Suprapubic skin (tissue), 4 donors: Measurements from ENCODE around the gene PBLD. TPM values are rescaled to one million over a fixed set of nuclear protein-coding genes. Genes with fewer than 3 reads are reported as not detected.

ENCODE experiments used
- DNase-seq, 2 donors: peaks; one replicate each; pipeline ENCODE4 v3.0.0-alpha.2; 2019; ENCODE audit warnings: low spot score in 2 of 2
- H3K27ac ChIP-seq: fragments of 200-600 bp; sonication (generic); one replicate; pipeline ENCODE4 v1.5.1; 2019
- H3K27me3 ChIP-seq: fragments of 200-600 bp; sonication (generic); one replicate; pipeline ENCODE4 v1.5.1; 2019
- H3K36me3 ChIP-seq: fragments of 200-600 bp; sonication (generic); one replicate; pipeline ENCODE4 v1.5.1; 2019
- H3K4me1 ChIP-seq: fragments of 200-600 bp; sonication (generic); one replicate; pipeline ENCODE4 v1.5.1; 2019
- H3K4me3 ChIP-seq: fragments of 200-600 bp; sonication (generic); one replicate; pipeline ENCODE4 v1.5.1; 2019; ENCODE audit warnings: mild to moderate bottlenecking
- H3K9me3 ChIP-seq: fragments of 200-600 bp; sonication (generic); one replicate; pipeline ENCODE4 v1.5.1; 2019
- EP300 ChIP-seq: sonication (generic); formaldehyde crosslinking; IDR thresholded peaks from one replicate; pipeline ENCODE4 v1.6.1; 2017; ENCODE audit warnings: antibody characterized with exemption
- POLR2A ChIP-seq, 2 donors: fragments of 450-650 bp; IDR thresholded peaks; one replicate each; pipeline ENCODE4 v1.6.1; 2017; ENCODE audit warnings: antibody characterized with exemption in 2 of 2, mild to moderate bottlenecking in 2 of 2, moderate library complexity in 2 of 2
- POLR2AphosphoS5 ChIP-seq, 3 donors: sonication (generic); formaldehyde crosslinking; IDR thresholded peaks; one replicate each; pipeline ENCODE4 v1.6.1; 2017; ENCODE audit warnings: antibody characterized with exemption in 3 of 3
- WGBS: methylation state at CpG from one replicate; pipeline ENCODE4 v1.1.5; 2018; 5-methylcytosine and 5-hydroxymethylcytosine counted together
- total RNA-seq, 4 donors: library from RNA; depleted of rRNA; stranded (reverse); fragments of >200 nt; gene quantifications; one replicate each; pipeline ENCODE4 v1.1.0, GENCODE V29; 2016
- TF ChIP-seq, protein P1 (sequence below), 2 donors: fragments of 200-600 bp in 1 of 2; fragments of 450-650 bp in 1 of 2; sonication (generic) in 1 of 2; IDR thresholded peaks; one replicate each; pipeline ENCODE4 v1.5.1; 2016 to 2019; ENCODE audit warnings: antibody characterized with exemption in 2 of 2, mild to moderate bottlenecking in 1 of 2, moderate library complexity in 1 of 2

PBLD gene
- total RNA-seq, 4 donors from 2014 or later: 1.4 to 4.0 (median 2.8) TPM

DNA sequence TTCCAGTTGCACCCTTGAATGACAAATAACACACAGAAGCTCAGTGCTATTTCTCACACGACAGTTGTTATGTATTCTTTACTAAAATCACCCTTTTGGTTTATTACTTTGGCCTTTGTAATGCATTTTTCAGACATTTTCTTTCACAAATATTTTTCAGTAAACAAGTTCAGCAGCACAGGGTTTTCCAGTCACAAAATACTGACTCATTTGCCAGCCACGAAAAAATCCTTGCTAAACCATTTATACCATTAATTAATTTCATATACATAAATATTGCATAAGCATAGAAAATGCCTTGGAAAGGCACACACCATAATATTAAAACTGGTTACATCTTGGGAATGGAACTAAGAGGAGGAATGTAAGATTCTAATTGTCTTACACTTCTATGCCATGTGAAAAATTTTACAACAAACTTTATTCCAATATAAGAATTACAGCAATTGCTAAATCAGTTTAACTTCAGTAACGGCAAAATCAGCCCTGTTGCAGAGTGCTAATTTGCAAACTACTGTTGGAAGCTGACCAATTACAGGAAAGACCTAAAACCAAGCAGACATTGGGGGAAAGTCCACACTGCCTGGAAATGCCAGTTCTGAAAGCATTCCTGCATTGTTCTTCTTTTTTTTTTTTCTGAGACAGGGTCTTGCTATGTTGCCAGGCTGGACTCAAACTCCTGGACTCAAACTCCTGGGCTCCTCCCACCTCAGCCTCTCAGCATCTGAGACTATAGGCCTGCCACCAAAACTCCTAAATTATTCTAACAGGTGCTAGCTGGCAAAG is 31.6 kb upstream of the PBLD start:
- Histone ChIP-seq H3K27ac (no peak overlapping the region), H3K4me1 (no peaks in the 10 kb centered on the region), H3K4me3 (no peak overlapping the region), H3K27me3 (no peaks in the 10 kb centered on the region), H3K36me3 (peaks cover 49% of the 10 kb centered on the region), H3K9me3 (no peaks in the 10 kb centered on the region)
- TF ChIP-seq POLR2AphosphoS5 (IDR thresholded peaks at IDR 0.05) (no peak), EP300 (no peak)
- TF ChIP-seq, protein P1, sequence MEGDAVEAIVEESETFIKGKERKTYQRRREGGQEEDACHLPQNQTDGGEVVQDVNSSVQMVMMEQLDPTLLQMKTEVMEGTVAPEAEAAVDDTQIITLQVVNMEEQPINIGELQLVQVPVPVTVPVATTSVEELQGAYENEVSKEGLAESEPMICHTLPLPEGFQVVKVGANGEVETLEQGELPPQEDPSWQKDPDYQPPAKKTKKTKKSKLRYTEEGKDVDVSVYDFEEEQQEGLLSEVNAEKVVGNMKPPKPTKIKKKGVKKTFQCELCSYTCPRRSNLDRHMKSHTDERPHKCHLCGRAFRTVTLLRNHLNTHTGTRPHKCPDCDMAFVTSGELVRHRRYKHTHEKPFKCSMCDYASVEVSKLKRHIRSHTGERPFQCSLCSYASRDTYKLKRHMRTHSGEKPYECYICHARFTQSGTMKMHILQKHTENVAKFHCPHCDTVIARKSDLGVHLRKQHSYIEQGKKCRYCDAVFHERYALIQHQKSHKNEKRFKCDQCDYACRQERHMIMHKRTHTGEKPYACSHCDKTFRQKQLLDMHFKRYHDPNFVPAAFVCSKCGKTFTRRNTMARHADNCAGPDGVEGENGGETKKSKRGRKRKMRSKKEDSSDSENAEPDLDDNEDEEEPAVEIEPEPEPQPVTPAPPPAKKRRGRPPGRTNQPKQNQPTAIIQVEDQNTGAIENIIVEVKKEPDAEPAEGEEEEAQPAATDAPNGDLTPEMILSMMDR (IDR thresholded peaks at IDR 0.05): no peak
- WGBS: 66% methylated on average over 3 of the region's 3 CpGs
- no peak for DNase-seq

DNA sequence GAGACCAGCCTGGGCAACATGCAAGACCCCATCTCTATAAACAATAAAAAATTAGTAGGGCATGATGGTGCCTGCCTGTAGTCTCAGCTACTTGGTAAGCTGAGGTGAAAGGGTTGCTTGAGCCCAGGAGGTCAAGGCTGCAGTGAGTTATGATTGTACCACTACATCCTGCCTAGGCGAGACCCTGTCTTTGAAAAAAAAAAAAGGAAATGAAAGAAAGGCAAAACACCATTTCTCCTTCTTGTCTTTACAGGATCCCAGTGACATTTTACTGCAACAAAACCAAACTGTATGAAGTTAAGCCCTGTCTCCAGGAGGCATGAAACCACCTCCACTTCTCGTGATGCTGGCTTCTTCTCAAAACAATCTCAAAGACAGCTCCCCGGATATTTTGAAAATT is 29.9 kb upstream of the PBLD start:
- Histone ChIP-seq H3K9me3 (no peaks in the 10 kb centered on the region), H3K27me3 (no peaks in the 10 kb centered on the region), H3K27ac (no peak overlapping the region), H3K4me1 (no peaks in the 10 kb centered on the region), H3K36me3 (peaks cover 56% of the 10 kb centered on the region), H3K4me3 (no peak overlapping the region)
- DNase-seq: no peak
- WGBS: 91% methylated on average over 3 of the region's 3 CpGs
- TF ChIP-seq EP300 (no peak), POLR2AphosphoS5 (IDR thresholded peaks at IDR 0.05) (no peak), POLR2A (IDR thresholded peaks at IDR 0.05) (no peak)
- TF ChIP-seq, protein P1 (IDR thresholded peaks at IDR 0.05): no peak

DNA sequence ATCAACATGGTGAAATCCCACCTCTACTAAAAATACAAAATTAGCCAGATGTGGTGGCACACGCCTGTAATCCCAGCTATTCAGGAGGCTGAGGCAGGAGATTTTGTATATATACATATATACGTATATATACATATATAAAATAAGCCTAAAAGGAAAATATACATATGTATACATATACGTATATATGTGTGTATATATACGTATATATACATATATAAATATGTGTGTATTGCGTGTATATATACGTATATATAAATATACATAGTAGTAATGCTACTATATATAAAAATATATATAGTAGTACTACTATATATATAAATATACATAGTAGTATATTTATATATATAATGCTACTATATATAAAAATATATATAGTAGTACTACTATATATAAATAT is 26.5 kb upstream of the PBLD start:
- no peak overlapping the region for H3K4me3 ChIP-seq
- H3K9me3 ChIP-seq: no peaks in the 10 kb centered on the region
- 95% methylated on average over 6 of the region's 6 CpGs for WGBS
- H3K27ac ChIP-seq: no peak overlapping the region
- no peaks in the 10 kb centered on the region for H3K4me1 ChIP-seq
- H3K36me3 ChIP-seq: peaks cover 76% of the 10 kb centered on the region
- no peak for DNase-seq
- H3K27me3 ChIP-seq: no peaks in the 10 kb centered on the region
- TF ChIP-seq, protein P1 (IDR thresholded peaks at IDR 0.05): no peak
- TF ChIP-seq POLR2A (IDR thresholded peaks at IDR 0.05) (no peak), EP300 (no peak), POLR2AphosphoS5 (IDR thresholded peaks at IDR 0.05) (no peak)

DNA sequence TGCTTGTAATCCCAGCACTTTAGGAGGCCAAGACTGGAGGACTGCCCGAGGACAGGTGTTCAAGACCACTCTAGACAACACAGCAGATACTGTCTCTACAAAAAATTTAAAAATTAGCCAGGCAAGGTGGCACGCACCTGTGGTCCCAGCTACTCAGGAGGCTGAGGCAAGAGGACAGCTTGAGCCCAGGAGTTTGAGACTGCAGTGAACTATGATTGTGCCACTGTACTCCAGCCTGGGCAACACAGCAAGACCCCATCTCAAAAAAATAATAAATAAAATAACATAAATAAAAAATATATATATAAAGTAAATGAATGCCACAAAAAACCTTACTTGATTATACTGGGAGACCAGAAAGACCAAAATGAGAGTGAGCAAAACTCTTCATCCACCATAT is 20.8 kb upstream of the PBLD start:
- TF ChIP-seq EP300 (no peak), POLR2AphosphoS5 (IDR thresholded peaks at IDR 0.05) (no peak), POLR2A (IDR thresholded peaks at IDR 0.05) (no peak)
- TF ChIP-seq, protein P1 (IDR thresholded peaks at IDR 0.05): no peak

DNA sequence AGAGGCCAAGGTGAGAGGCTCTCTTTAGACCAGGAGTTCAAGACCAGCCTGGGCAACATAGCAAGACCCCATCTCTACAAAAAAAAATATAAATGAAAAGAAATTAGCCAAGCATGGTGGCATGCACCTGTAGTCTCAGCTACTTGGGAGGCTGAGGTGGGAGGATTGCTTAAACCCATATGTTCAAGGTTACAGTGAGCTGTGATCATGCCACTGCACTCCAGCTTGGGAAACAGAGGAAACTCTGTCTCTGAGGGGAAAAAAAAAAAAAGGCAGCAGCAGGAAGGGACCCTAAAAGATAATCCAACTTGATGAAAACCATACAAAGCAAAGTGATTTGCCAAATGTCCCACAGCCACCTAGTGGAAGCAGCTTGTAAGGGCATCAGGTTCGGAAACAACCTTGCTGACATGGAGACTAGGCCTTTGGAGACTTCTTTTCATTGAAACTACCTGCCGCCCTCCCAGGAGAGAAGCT is 15.6 kb upstream of the PBLD start:
- Histone ChIP-seq H3K27ac (no peak overlapping the region), H3K9me3 (no peaks in the 10 kb centered on the region), H3K4me3 (no peak overlapping the region), H3K4me1 (no peaks in the 10 kb centered on the region), H3K36me3 (peaks cover 72% of the 10 kb centered on the region), H3K27me3 (no peaks in the 10 kb centered on the region)
- TF ChIP-seq EP300: no peak
- TF ChIP-seq, protein P1 (IDR thresholded peaks at IDR 0.05): peak; percentile 16 to 60
- 60% methylated on average over 2 of the region's 2 CpGs for WGBS
- DNase-seq: no peak

More for the DNA sequence above, 20.8 kb upstream of the PBLD start:
- 75% methylated on average over 2 of the region's 2 CpGs for WGBS
- Histone ChIP-seq H3K36me3 (peaks cover 72% of the 10 kb centered on the region), H3K4me3 (no peak overlapping the region), H3K27me3 (no peaks in the 10 kb centered on the region), H3K9me3 (no peaks in the 10 kb centered on the region), H3K27ac (no peak overlapping the region), H3K4me1 (no peaks in the 10 kb centered on the region)
- DNase-seq: no peak
